ENCODE results near the gene RNF141. TPM values are rescaled to one million over a fixed set of nuclear protein-coding genes. Genes with fewer than 3 reads are reported as not detected.

Gene RNF141
- total RNA-seq, 1 experiment from 2014 or later, result 35.8 TPM

GRCh38 chr11:10483174-10483573, 57.8 kb downstream of the RNF141 start:
- H3K4me3 ChIP-seq (ENCODE audit: low read depth in 2 of 2, low read length in 2 of 2), result no peak overlapping the region
- H3K4me1 ChIP-seq (ENCODE audit: control insufficient read depth, insufficient read depth, low read length), result no peaks in the 10 kb centered on the region
- ChIA-PET POLR2A (interaction anchor here (0.5 kb wide), 1 partner anchor 12 kb away, joined by 5 read pairs; no protein-coding TSS in a partner anchor), CTCF (no interaction called here)
- H3K27ac ChIP-seq (ENCODE audit: low read length), result no peak overlapping the region
- in situ Hi-C loops (cut with HindIII; ENCODE audit: low pct_unique_long_range_greater_than_20kb, low sequenced_read_pairs) (no loop called here), intact Hi-C loops (cut with micrococcal nuclease; ENCODE audit: unreplicated experiment) (no loop called here)
- no peak for ATAC-seq
- no peak for DNase-seq (ENCODE audit: low read depth, low spot score)
- no peaks in the 10 kb centered on the region for H3K27me3 ChIP-seq (ENCODE audit: control insufficient read depth, insufficient read depth, low read length)
- TF ChIP-seq SIN3A (IDR thresholded peaks at IDR 0.05; ENCODE audit: borderline replicate concordance, insufficient read depth, low read depth, low read length) (no peak), TCF7L2 (IDR thresholded peaks at IDR 0.05; ENCODE audit: low read depth, low read length) (no peak), REST (IDR thresholded peaks at IDR 0.05; ENCODE audit: insufficient read depth in 1 of 2, low read depth in 2 of 2, low read length in 1 of 2) (no peak), POLR2AphosphoS5 (IDR thresholded peaks at IDR 0.05; ENCODE audit: low read depth, low read length) (no peak), CTCF (IDR thresholded peaks at IDR 0.05) (no peak)
- no peaks in the 10 kb centered on the region for H3K9me3 ChIP-seq (ENCODE audit: control insufficient read depth, insufficient read depth, low read depth, low read length)
- no peaks in the 10 kb centered on the region for H3K36me3 ChIP-seq (ENCODE audit: control insufficient read depth, insufficient read depth, low read length)
- no TSS peak for BruUV-seq (replicated peaks)

GRCh38 chr11:10481560-10482349, 59.2 kb downstream of the RNF141 start:
- in situ Hi-C loops (cut with HindIII; ENCODE audit: low pct_unique_long_range_greater_than_20kb, low sequenced_read_pairs), result no loop called here
- H3K9me3 ChIP-seq (ENCODE audit: control insufficient read depth, insufficient read depth, low read depth, low read length), result no peaks in the 10 kb centered on the region
- no peaks in the 10 kb centered on the region for H3K36me3 ChIP-seq (ENCODE audit: control insufficient read depth, insufficient read depth, low read length)
- ATAC-seq (no peak), DNase-seq (ENCODE audit: low read depth, low spot score) (no peak)
- TF ChIP-seq REST (IDR thresholded peaks at IDR 0.05; ENCODE audit: insufficient read depth in 1 of 2, low read depth in 2 of 2, low read length in 1 of 2) (no peak), TCF7L2 (IDR thresholded peaks at IDR 0.05; ENCODE audit: low read depth, low read length) (no peak), POLR2AphosphoS5 (IDR thresholded peaks at IDR 0.05; ENCODE audit: low read depth, low read length) (no peak), CTCF (IDR thresholded peaks at IDR 0.05) (no peak), SIN3A (IDR thresholded peaks at IDR 0.05; ENCODE audit: borderline replicate concordance, insufficient read depth, low read depth, low read length) (no peak)
- no peaks in the 10 kb centered on the region for H3K4me1 ChIP-seq (ENCODE audit: control insufficient read depth, insufficient read depth, low read length)
- intact Hi-C loops (cut with micrococcal nuclease; ENCODE audit: unreplicated experiment), result no loop called here
- POLR2A ChIA-PET, result interaction anchor here (0.6 kb wide), 1 partner anchor 41 kb away, joined by 3 read pairs; no protein-coding TSS in a partner anchor
- CTCF ChIA-PET, result no interaction called here
- no peak overlapping the region for H3K27ac ChIP-seq (ENCODE audit: low read length)
- no peak overlapping the region for H3K4me3 ChIP-seq (ENCODE audit: low read depth in 2 of 2, low read length in 2 of 2)
- H3K27me3 ChIP-seq (ENCODE audit: control insufficient read depth, insufficient read depth, low read length), result no peaks in the 10 kb centered on the region
- BruUV-seq (replicated peaks), result no TSS peak
